Common myeloid progenitor, CD34-positive (primary cell): ENCODE data around the gene SPDYE2.
A peak's percentile ranks its signal among the peaks of the same experiment; 100 is the strongest.
"Not testable (repeated sequence)": the region's sequence is repeated elsewhere in the genome, so short reads cannot be mapped to it uniquely, and the experiment has no call there.

Experiments used
- CTCF ChIA-PET: fragments of 350-600 bp; sonication (Branson Sonifier 250); formaldehyde crosslinking; loops from one replicate; lab custom pipeline; 2021; ENCODE audit warnings: antibody characterized with exemption; lab: Charles Lee
- POLR2A ChIA-PET: fragments of 350-600 bp; sonication (Branson Sonifier 250); formaldehyde crosslinking; loops from one replicate; lab custom pipeline; 2021; ENCODE audit warnings: antibody characterized with exemption; lab: Charles Lee
- DNase-seq, 3 donors: peaks; one replicate each; pipeline versions ENCODE4 v3.0.0 to v3.0.0-alpha.2; 2013
- H3K27ac ChIP-seq, 2 experiments: 1 replicate in 1 of 2; 2 replicates in 1 of 2; pipeline ENCODE4 v1.7.0; 2013; ENCODE audit warnings: inconsistent platforms in 2 of 2, low read length in 2 of 2, mild to moderate bottlenecking in 2 of 2, low read depth in 1 of 2, moderate library complexity in 1 of 2; ENCODE audit not compliant: severe bottlenecking in 2 of 2, insufficient read depth in 1 of 2, poor library complexity in 1 of 2
- H3K27me3 ChIP-seq, 5 experiments: replicated peaks in 2 of 5; 1 replicate in 3 of 5; 2 replicates in 2 of 5; pipeline versions ENCODE4 v1.6.1 to v1.7.0; 2013; ENCODE audit warnings: low read length in 4 of 5, mild to moderate bottlenecking in 2 of 5, moderate library complexity in 2 of 5, inconsistent platforms in 1 of 5; ENCODE audit not compliant: insufficient read depth in 5 of 5, control insufficient read depth in 4 of 5
- H3K36me3 ChIP-seq, 4 experiments: 1 replicate in 2 of 4; 2 replicates in 2 of 4; pipeline versions ENCODE4 v1.6.1 to v1.7.0; 2013; ENCODE audit warnings: low read length in 3 of 4, control low read depth in 1 of 4, mild to moderate bottlenecking in 1 of 4; ENCODE audit not compliant: control insufficient read depth in 4 of 4, insufficient read depth in 4 of 4
- H3K4me1 ChIP-seq, 4 experiments: 1 replicate in 3 of 4; 2 replicates in 1 of 4; pipeline versions ENCODE4 v1.6.1 to v1.7.1; 2013; ENCODE audit warnings: low read length in 3 of 4, mild to moderate bottlenecking in 3 of 4, control low read depth in 1 of 4, inconsistent platforms in 1 of 4, moderate library complexity in 1 of 4; ENCODE audit not compliant: control insufficient read depth in 4 of 4, insufficient read depth in 4 of 4; ENCODE audit errors: control extremely low read depth in 1 of 4
- H3K4me3 ChIP-seq, 7 experiments: 1 replicate in 4 of 7; 2 replicates in 3 of 7; pipeline versions ENCODE4 v1.5.1 to v1.7.0; 2013; ENCODE audit warnings: mild to moderate bottlenecking in 7 of 7, low read length in 6 of 7, moderate library complexity in 6 of 7, inconsistent platforms in 2 of 7, low read depth in 2 of 7, control low read depth in 1 of 7; ENCODE audit not compliant: insufficient read depth in 4 of 7, control insufficient read depth in 1 of 7; ENCODE audit errors: extremely low read depth in 1 of 7
- H3K9me3 ChIP-seq, 5 experiments: 1 replicate in 4 of 5; 2 replicates in 1 of 5; pipeline versions ENCODE4 v1.6.1 to v1.7.1; 2013; ENCODE audit warnings: low read length in 4 of 5, mild to moderate bottlenecking in 2 of 5, inconsistent platforms in 1 of 5, low read depth in 1 of 5, moderate library complexity in 1 of 5; ENCODE audit not compliant: control insufficient read depth in 4 of 5, insufficient read depth in 2 of 5; ENCODE audit errors: control extremely low read depth in 1 of 5
- WGBS: methylation state at CpG from one replicate; pipeline ENCODE4 v1.1.5; 2013; ENCODE audit not compliant: insufficient coverage; 5-methylcytosine and 5-hydroxymethylcytosine counted together

The SPDYE2 gene

GRCh38 chr7:102527182-102527581, 23.8 kb upstream of the SPDYE2 start:
- H3K4me3 ChIP-seq, POLR2A ChIA-PET, H3K27me3 ChIP-seq, DNase-seq, H3K36me3 ChIP-seq, H3K4me1 ChIP-seq, CTCF ChIA-PET, H3K9me3 ChIP-seq, H3K27ac ChIP-seq: not testable (repeated sequence)
- WGBS, result 100% methylated on average over 1 of the region's 8 CpGs

GRCh38 chr7:102527822-102528793, 22.9 kb upstream of the SPDYE2 start:
- H3K27me3 ChIP-seq, CTCF ChIA-PET, POLR2A ChIA-PET, DNase-seq, H3K27ac ChIP-seq, H3K4me1 ChIP-seq, H3K9me3 ChIP-seq, H3K4me3 ChIP-seq, H3K36me3 ChIP-seq: not testable (repeated sequence)
- WGBS, result no CpG with 5 or more reads among the region's 13 CpGs

GRCh38 chr7:102531583-102531982, 19.4 kb upstream of the SPDYE2 start:
- WGBS, result no CpG with 5 or more reads among the region's 7 CpGs
- H3K27ac ChIP-seq, H3K4me1 ChIP-seq, H3K36me3 ChIP-seq, DNase-seq, CTCF ChIA-PET, H3K4me3 ChIP-seq, POLR2A ChIA-PET, H3K9me3 ChIP-seq, H3K27me3 ChIP-seq: not testable (repeated sequence)

GRCh38 chr7:102532127-102532526, 18.9 kb upstream of the SPDYE2 start:
- H3K27me3 ChIP-seq, H3K4me3 ChIP-seq, DNase-seq, H3K36me3 ChIP-seq, H3K27ac ChIP-seq, POLR2A ChIA-PET, CTCF ChIA-PET, H3K9me3 ChIP-seq, H3K4me1 ChIP-seq: not testable (repeated sequence)
- WGBS, result 100% methylated on average over 1 of the region's 2 CpGs

- H3K4me3 ChIP-seq, POLR2A ChIA-PET, H3K4me1 ChIP-seq, H3K36me3 ChIP-seq, H3K27me3 ChIP-seq, H3K27ac ChIP-seq, H3K9me3 ChIP-seq, CTCF ChIA-PET: not testable (repeated sequence)
- no CpG with 5 or more reads among the region's 8 CpGs for WGBS
- peak in 2 of 3 donors; percentile 13 to 53 for DNase-seq
Measured at GRCh38 chr7:102535062-102535615, 15.9 kb upstream of the SPDYE2 start.

GRCh38 chr7:102540604-102541003, 10.4 kb upstream of the SPDYE2 start:
- H3K9me3 ChIP-seq, H3K36me3 ChIP-seq, POLR2A ChIA-PET, DNase-seq, CTCF ChIA-PET, H3K4me3 ChIP-seq, H3K4me1 ChIP-seq, H3K27ac ChIP-seq, H3K27me3 ChIP-seq: not testable (repeated sequence)
- WGBS, result no CpG with 5 or more reads among the region's 6 CpGs

- DNase-seq, H3K4me3 ChIP-seq, CTCF ChIA-PET: not testable (repeated sequence)
Measured at GRCh38 chr7:102542083-102542482, 8.9 kb upstream of the SPDYE2 start.

More at GRCh38 chr7:102542083-102542482, 8.9 kb upstream of the SPDYE2 start:
- H3K27ac ChIP-seq, H3K9me3 ChIP-seq, H3K36me3 ChIP-seq, POLR2A ChIA-PET, H3K27me3 ChIP-seq, H3K4me1 ChIP-seq: not testable (repeated sequence)
- no CpG with 5 or more reads among the region's 8 CpGs for WGBS
